ENCODE data around the gene HECW1.
"Not testable (repeated sequence)": the region's sequence is repeated elsewhere in the genome, so short reads cannot be mapped to it uniquely, and the experiment has no call there.

HECW1 gene

GRCh38 chr7:43302773-43303460 is 190.5 kb downstream of the HECW1 start:
- DNase-seq (ENCODE audit: low spot score): no peak
- peak; percentile 46 for FAIRE-seq

GRCh38 chr7:43303740-43304241 is 191.3 kb downstream of the HECW1 start:
- peak; percentile 29 for DNase-seq (ENCODE audit: low spot score)
- peak; percentile 30 for FAIRE-seq

GRCh38 chr7:43306404-43306803 is 194.0 kb downstream of the HECW1 start:
- FAIRE-seq (no peak), DNase-seq (ENCODE audit: low spot score) (no peak)

GRCh38 chr7:43307522-43307921 is 195.1 kb downstream of the HECW1 start:
- FAIRE-seq (no peak), DNase-seq (ENCODE audit: low spot score) (no peak)

GRCh38 chr7:43308913-43309705 is 196.7 kb downstream of the HECW1 start:
- DNase-seq (ENCODE audit: low spot score) (no peak), FAIRE-seq (no peak)

GRCh38 chr7:43309706-43310022 is 197.2 kb downstream of the HECW1 start:
- FAIRE-seq (no peak), DNase-seq (ENCODE audit: low spot score) (no peak)

- no peak for FAIRE-seq
These were observed 198.6 kb downstream of the HECW1 start for GRCh38 chr7:43311052-43311451.

GRCh38 chr7:43311694-43312093 is 199.2 kb downstream of the HECW1 start:
- DNase-seq (ENCODE audit: low spot score) (no peak), FAIRE-seq (no peak)

More at GRCh38 chr7:43311052-43311451, 198.6 kb downstream of the HECW1 start:
- no peak for DNase-seq (ENCODE audit: low spot score)

- peak; percentile 87 for FAIRE-seq
These were observed 201.4 kb downstream of the HECW1 start for GRCh38 chr7:43313628-43314378.

GRCh38 chr7:43314379-43315158 is 202.1 kb downstream of the HECW1 start:
- FAIRE-seq (no peak), DNase-seq (ENCODE audit: low spot score) (no peak)

More at GRCh38 chr7:43313628-43314378, 201.4 kb downstream of the HECW1 start:
- DNase-seq (ENCODE audit: low spot score): no peak

- no peak for FAIRE-seq
- DNase-seq (ENCODE audit: low spot score): no peak
These were observed 204.6 kb downstream of the HECW1 start for GRCh38 chr7:43317075-43317474.

- DNase-seq (ENCODE audit: low spot score) (no peak), FAIRE-seq (no peak)
These were observed 205.8 kb downstream of the HECW1 start for GRCh38 chr7:43318188-43318770.

GRCh38 chr7:43325595-43325994 is 213.1 kb downstream of the HECW1 start:
- DNase-seq (ENCODE audit: low spot score): no peak
- FAIRE-seq: no peak

- DNase-seq (ENCODE audit: low spot score) (no peak), FAIRE-seq (peak; percentile 74)
These were observed 215.9 kb downstream of the HECW1 start for GRCh38 chr7:43328336-43328735.

- DNase-seq (ENCODE audit: low spot score) (no peak), FAIRE-seq (no peak)
These were observed 216.4 kb downstream of the HECW1 start for GRCh38 chr7:43328785-43329380.

GRCh38 chr7:43332193-43332796 is 219.8 kb downstream of the HECW1 start:
- FAIRE-seq (no peak), DNase-seq (ENCODE audit: low spot score) (no peak)

- FAIRE-seq: no peak
- DNase-seq (ENCODE audit: low spot score): no peak
These were observed 224.7 kb downstream of the HECW1 start for GRCh38 chr7:43337191-43337590.

GRCh38 chr7:43337811-43338210 is 225.4 kb downstream of the HECW1 start:
- no peak for FAIRE-seq
- no peak for DNase-seq (ENCODE audit: low spot score)

GRCh38 chr7:43341132-43341531 is 228.7 kb downstream of the HECW1 start:
- DNase-seq (ENCODE audit: low spot score): no peak
- no peak for FAIRE-seq

GRCh38 chr7:43343417-43343816 is 231.0 kb downstream of the HECW1 start:
- not testable (repeated sequence) for FAIRE-seq

More at GRCh38 chr7:43343417-43343816, 231.0 kb downstream of the HECW1 start:
- DNase-seq (ENCODE audit: low spot score): not testable (repeated sequence)

All from urothelium cell line (cell line).